ENCODE results near the gene SOX13.

SOX13 gene

GRCh38 chr1:204108312-204109141, 35.6 kb downstream of the SOX13 start:
- DNase-seq: no peak

GRCh38 chr1:204110894-204111633, 38.1 kb downstream of the SOX13 start:
- DNase-seq: no peak

- no peak for DNase-seq
These were observed 40.2 kb downstream of the SOX13 start for GRCh38 chr1:204112876-204113730.

- no peak for DNase-seq
These were observed 41.0 kb downstream of the SOX13 start for GRCh38 chr1:204113896-204114295.

GRCh38 chr1:204114606-204115005, 41.7 kb downstream of the SOX13 start:
- DNase-seq: no peak

- DNase-seq: no peak
These were observed 42.2 kb downstream of the SOX13 start for GRCh38 chr1:204115116-204115515.

GRCh38 chr1:204116539-204116938, 43.6 kb downstream of the SOX13 start:
- DNase-seq: no peak

- DNase-seq: no peak
These were observed 49.1 kb downstream of the SOX13 start for GRCh38 chr1:204121840-204122555.

GRCh38 chr1:204123376-204123775, 50.5 kb downstream of the SOX13 start:
- DNase-seq: no peak

- DNase-seq: no peak
These were observed 51.7 kb downstream of the SOX13 start for GRCh38 chr1:204124639-204125038.

GRCh38 chr1:204125759-204126351, 52.9 kb downstream of the SOX13 start:
- DNase-seq: no peak

GRCh38 chr1:204126386-204126785, 53.5 kb downstream of the SOX13 start:
- no peak for DNase-seq

- DNase-seq: no peak
These were observed 54.0 kb downstream of the SOX13 start for GRCh38 chr1:204126956-204127355.

- no peak for DNase-seq
These were observed 54.8 kb downstream of the SOX13 start for GRCh38 chr1:204127597-204128242.

GRCh38 chr1:204128464-204128963, 55.6 kb downstream of the SOX13 start:
- no peak for DNase-seq

- peak; percentile 85 for DNase-seq
These were observed 56.3 kb downstream of the SOX13 start for GRCh38 chr1:204128964-204129896.

GRCh38 chr1:204130178-204130577, 57.3 kb downstream of the SOX13 start:
- DNase-seq: no peak

- no peak for DNase-seq
These were observed 58.3 kb downstream of the SOX13 start for GRCh38 chr1:204130981-204131892.

GRCh38 chr1:204131978-204132377, 59.1 kb downstream of the SOX13 start:
- no peak for DNase-seq

Data from activated effector memory CD4-positive, alpha-beta T cell treated with anti-CD3 and anti-CD28 coated beads, Interleukin-2, amount 50 U/mL, for 16 hours (primary cell).